Measurements from ENCODE around the gene OR2D2.
"Not testable (repeated sequence)": the region's sequence is repeated elsewhere in the genome, so short reads cannot be mapped to it uniquely, and the experiment has no call there.

Gene OR2D2

DNA sequence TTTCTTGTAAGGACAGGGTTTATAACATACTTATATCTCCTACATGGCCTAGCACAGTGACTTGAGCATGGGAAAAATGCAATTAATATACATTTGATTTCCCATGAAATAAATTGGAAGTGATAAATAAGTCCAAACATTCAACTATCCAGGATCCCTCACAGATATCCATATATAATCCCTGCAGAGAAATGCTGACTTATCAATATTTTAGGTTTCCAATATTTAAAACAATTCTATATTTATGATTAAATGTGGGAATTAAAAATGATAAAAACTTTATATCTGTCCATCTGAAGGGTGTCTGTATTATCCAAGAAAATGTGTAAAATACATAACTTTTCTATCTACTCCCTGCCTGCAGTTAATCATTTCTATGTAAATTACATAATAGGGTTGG, 9.5 kb downstream of the OR2D2 start:
- DNase-seq (ENCODE audit: low read depth in 2 of 2) = no peak

DNA sequence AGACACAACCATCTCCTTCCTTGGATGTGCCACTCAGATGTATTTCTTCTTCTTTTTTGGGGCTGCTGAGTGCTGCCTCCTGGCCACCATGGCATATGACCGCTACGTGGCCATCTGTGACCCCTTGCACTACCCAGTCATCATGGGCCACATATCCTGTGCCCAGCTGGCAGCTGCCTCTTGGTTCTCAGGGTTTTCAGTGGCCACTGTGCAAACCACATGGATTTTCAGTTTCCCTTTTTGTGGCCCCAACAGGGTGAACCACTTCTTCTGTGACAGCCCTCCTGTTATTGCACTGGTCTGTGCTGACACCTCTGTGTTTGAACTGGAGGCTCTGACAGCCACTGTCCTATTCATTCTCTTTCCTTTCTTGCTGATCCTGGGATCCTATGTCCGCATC, 15.4 kb downstream of the OR2D2 start:
- DNase-seq (ENCODE audit: low read depth in 2 of 2) = no peak

DNA sequence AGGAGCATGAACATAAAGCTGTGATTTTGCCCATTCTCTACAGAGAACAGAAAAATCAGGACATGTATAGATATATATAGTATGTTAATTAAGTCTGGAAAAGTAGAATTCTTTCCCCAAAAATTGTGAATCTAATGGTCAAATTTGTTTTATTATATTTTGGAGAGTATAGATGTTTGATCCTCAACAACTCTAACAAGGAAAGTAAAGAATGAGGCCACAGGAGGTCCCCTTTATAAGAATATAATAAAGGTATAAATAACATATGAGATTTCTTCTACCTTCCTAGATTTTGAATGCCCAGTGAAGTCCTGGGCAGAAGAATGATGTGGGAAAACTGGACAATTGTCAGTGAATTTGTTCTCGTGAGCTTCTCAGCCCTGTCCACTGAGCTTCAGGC, 16.0 kb downstream of the OR2D2 start, which contains the start of gene OR10A4:
Gene OR10A4, plus strand, starts transcription at position 301 of the 400 bp plus-strand sequence. Its CDS starts 23 bp downstream, at position 324.
- DNase-seq (ENCODE audit: low read depth in 2 of 2) = no peak

DNA sequence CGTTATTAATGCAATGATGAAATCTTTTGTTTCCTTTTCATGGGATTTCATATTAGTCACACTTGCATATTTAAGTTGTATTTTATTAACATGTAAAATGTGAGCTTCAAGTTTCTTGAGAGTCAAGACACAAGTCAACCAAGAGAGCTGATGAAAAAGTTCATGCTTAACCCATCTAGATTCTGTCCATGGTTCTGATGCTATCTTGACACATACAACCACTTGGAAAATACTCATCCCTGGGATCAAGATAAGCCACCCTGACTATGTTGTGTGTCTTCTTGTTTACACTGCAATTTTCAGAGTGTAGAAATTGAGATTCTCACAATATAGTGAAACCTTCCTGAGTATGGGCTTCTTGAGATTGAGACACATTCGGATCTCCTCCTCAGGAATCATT, 16.5 kb downstream of the OR2D2 start:
- no peak for DNase-seq (ENCODE audit: low read depth in 2 of 2)

DNA sequence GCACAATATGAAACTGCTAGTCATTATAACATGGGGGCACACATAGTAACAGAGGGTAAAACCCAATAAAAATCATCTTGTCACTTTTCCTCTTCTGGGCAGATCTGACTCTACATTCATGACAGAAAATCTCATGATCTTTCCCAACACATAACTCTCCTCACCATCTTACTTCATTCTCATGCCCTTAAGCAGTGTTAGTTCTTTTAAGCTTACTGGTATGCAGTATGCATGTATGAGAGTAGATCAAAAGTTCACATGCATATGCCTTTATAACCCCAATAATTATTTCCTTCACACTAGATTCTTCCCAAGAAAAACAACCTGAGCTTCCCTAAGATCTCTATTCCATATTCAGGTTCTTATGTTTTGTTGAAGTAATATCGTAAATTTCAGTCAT, 21.0 kb downstream of the OR2D2 start:
- DNase-seq (ENCODE audit: low read depth in 2 of 2) = no peak

DNA sequence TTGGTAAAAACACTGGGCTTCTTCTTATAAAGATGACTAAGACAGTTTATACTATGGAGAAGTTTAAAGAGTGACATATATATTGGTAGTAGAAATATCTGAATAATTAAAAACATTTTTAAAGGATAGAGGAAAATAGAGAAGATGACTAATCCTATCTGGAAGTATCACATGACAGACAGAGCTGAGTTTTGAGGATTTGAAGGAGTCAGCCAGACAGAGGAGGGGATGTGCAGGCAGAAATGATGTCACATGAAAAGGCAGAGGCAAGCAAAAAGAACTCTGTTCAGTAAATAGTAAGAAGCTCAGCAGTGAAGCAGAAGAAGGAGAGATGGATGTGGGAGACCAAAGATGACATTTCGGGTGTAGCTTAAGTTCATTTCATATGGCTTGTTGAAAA, 27.9 kb downstream of the OR2D2 start:
- no peak for DNase-seq (ENCODE audit: low read depth in 2 of 2)

DNA sequence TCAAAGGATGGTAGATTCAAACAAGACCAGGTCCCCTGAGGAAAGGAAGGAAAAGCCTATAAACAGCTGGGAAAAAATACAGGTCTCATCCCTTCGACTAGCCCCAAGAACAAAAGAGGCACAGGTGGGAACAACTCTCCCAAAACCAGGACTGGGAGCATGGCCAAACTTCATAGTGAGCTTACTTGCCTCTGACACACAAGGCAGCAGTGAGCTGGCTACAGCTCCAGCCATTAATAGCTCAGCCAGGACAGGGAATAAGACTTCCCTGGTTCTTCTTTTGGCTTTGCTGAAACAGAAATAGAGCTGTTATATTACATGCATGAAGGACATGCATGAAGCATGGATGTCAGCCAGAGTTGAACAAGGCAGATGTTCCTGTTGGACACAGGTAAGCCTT, 29.3 kb downstream of the OR2D2 start, which contains the start of gene OR10A2:
Gene OR10A2, plus strand, starts transcription at position 97 of the 400 bp plus-strand sequence. CDS start 6,698 bp downstream, outside the sequence.
- no peak for DNase-seq (ENCODE audit: low read depth in 2 of 2)

DNA sequence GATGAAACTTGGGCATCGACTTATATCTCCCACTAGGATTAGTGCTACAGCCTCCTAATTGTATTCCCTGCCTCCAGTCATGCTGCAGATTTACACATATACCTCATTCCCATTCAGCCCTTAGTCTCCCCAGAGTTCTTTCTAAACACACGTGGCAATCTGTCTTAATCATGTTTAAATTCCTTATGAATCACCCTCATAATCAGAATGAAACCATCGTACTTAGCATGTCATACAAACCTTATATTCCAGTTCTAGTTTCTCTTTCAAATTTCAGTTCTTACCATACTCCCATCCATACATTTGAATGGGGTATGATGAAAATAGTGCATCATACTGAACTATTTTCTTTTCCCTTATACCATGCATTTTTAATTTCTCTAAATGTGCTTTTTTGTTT, 35.4 kb downstream of the OR2D2 start:
- DNase-seq (ENCODE audit: low read depth in 2 of 2) = no peak

DNA sequence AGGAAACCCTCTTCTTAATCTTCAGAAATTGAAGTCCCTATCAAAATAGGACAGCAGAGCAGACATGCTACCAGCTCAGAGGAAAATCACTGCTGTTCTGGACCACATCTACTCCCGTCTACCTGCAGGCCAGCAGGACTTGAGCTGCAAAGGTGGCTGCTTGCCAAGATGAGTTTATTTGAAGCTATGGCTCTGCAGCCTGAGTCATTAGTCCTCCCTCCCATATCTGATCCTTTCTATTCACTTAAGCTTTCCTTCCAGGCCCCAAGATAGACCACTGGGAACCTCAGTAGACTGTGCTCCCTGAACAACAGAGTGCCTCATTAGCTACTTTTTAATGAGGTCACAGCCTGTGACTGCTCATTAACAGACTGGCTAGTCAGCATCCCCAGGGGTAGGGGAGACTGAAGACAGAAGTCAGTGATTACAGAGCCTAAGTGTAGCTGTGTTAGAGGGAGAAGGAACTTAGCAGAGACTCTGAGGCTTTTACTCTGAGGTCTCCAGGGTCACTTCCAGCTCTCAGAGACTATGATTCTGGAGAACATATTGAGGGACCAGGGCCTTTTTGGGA, 36.2 kb downstream of the OR2D2 start:
- DNase-seq (ENCODE audit: low read depth in 2 of 2) = no peak

DNA sequence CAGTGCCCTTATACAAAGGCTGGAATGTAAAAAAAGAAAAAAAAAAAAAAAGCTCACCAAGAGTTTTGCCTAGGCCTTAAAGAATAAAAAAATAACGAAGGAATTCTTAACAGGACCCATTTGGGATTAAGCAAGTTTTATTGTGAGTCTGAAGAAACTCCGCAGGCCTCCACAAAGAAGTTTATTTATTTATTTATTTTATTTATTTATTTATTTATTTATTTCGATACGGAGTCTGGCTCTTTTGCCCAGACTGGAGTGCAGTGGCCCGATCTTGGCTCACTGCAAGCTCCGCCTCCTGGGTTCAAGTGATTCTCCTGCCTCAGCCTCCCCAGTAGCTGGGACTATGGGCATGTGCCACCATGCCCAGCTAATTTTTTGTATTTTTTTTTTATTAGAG, 37.5 kb downstream of the OR2D2 start:
- not testable (repeated sequence) for DNase-seq (ENCODE audit: low read depth in 2 of 2)

DNA sequence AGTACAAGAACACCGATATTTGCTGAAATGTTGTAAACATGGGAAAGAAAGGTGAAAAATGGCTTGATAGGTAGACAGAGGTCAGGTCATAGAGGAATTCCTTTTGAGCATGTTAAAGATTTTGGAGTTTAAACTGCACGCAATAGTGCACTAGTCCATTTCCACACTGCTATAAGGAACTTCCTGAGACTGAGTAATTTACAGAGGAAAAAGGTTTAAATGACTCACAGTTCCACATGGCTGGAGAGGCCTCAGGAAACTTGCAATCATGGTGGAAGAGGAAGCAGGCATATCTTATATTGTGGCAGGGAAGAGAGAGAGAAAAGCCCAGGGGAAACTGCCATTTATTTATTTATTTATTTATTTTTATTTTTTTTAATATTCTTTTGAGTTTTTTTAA, 41.8 kb downstream of the OR2D2 start:
- no peak for DNase-seq (ENCODE audit: low read depth in 2 of 2)

DNA sequence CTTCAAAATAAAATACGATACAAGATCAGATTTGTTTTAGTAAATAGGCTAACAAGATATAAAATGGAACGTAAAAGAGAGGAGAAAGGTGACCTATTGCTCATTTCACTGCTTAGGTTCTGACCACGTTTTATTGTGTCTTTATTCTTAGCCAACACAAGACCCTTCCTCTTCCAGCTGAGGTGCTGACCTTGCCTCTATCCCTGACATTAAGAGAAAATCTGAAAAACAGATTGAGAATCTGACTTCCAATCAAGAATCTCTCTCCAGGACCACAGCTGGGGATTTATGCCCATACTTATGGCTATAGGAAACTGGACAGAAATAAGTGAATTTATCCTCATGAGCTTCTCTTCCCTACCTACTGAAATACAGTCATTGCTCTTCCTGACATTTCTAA, 46.9 kb downstream of the OR2D2 start, which contains the start of gene OR10A5:
Gene OR10A5, plus strand, starts transcription at position 301 of the 400 bp plus-strand sequence. Its CDS starts 0 bp downstream, at position 301.
- no peak for DNase-seq (ENCODE audit: low read depth in 2 of 2)

DNA sequence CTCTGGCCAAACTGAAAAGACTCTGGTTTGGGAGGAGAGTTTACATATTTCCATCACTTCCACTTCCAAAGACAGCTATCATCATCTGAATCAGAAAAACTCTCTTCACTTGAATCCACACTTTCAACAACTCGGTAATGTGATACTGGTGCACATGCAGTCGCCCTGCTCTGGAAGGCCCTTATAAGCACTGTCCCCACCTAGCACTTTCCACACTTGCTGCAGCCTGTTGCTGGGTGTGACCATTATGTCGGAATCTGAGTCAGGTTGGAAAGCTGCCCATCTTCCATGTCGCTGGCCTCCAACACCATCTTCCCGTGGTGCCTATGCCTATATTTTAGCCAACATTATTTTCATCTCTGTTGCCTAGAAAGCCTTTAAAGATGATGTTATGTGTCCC, 47.9 kb downstream of the OR2D2 start:
- DNase-seq (ENCODE audit: low read depth in 2 of 2) = no peak

DNA sequence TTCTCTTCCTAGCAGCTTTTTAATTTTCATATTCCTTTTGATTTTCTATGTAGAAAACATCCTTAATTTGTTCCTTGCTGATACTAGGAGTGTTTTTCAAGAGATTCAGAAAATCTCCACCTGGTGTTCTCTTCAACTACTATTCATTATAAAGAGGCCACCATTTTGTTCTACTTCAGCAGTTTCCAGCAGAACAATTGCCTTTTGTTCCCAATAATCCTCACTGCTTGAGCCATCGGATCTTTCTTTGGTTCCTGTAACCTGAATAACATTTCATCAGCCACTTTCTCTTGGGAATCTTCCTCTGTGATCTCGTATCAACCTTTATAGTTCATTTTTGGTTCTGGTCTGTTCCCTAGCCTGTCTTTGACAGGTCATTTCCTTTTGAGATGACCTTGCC, 48.6 kb downstream of the OR2D2 start:
- DNase-seq (ENCODE audit: low read depth in 2 of 2) = no peak

DNA sequence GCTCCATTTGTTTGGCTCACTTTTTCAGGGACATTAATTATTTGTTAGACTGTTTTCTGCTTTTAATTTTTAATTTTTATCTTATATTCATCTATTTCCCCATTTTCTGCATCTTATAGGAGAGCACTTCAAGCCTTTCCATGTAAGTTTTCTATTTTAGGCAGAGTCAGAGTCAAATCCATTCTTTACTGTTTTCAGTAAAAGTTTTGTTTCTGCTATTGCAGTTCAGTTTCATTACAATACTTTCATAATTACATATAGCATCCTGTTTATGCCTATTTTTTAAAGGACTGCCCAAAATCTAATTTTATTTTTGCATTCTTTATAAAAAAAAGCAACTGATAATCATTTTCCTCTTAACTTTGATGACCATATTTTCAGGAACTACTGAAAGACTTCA, 50.6 kb downstream of the OR2D2 start:
- DNase-seq (ENCODE audit: low read depth in 2 of 2) = no peak
